Effector memory CD4-positive, alpha-beta T cell (primary cell): ENCODE data around the gene MSL3B.

Experiments
- DNase-seq, 3 donors: peaks; one replicate each; pipeline ENCODE4 v3.0.0-alpha.2; 2020
- H3K27ac ChIP-seq: 2 replicates; pipeline ENCODE4 v1.7.0; 2013; ENCODE audit warnings: mild to moderate bottlenecking, low read length, moderate library complexity; ENCODE audit not compliant: insufficient read depth, poor library complexity, severe bottlenecking
- H3K27me3 ChIP-seq: replicated peaks from 2 replicates; pipeline ENCODE4 v1.7.0; 2013; ENCODE audit warnings: mild to moderate bottlenecking, low read length; ENCODE audit not compliant: insufficient read depth, control insufficient read depth, poor library complexity, severe bottlenecking
- H3K36me3 ChIP-seq: 2 replicates; pipeline ENCODE4 v1.7.0; 2013; ENCODE audit warnings: mild to moderate bottlenecking, low read length, moderate library complexity; ENCODE audit not compliant: control insufficient read depth, insufficient read depth
- H3K4me1 ChIP-seq: 2 replicates; pipeline ENCODE4 v1.7.0; 2013; ENCODE audit warnings: low read length, mild to moderate bottlenecking; ENCODE audit not compliant: control insufficient read depth, insufficient read depth, poor library complexity, severe bottlenecking
- H3K4me3 ChIP-seq: 2 replicates; pipeline ENCODE4 v1.7.0; 2013; ENCODE audit warnings: low read length, low read depth, mild to moderate bottlenecking; ENCODE audit not compliant: insufficient read depth, poor library complexity, severe bottlenecking
- H3K9me3 ChIP-seq: 2 replicates; pipeline ENCODE4 v1.7.0; 2013; ENCODE audit warnings: mild to moderate bottlenecking, low read length, moderate library complexity; ENCODE audit not compliant: control insufficient read depth

MSL3B gene

GRCh38 chr2:233829193-233830110 is 38.7 kb downstream of the MSL3B start:
- no peak for DNase-seq

GRCh38 chr2:233828546-233829192 is 39.5 kb downstream of the MSL3B start:
- no peak overlapping the region for H3K27ac ChIP-seq
- H3K27me3 ChIP-seq: no peaks in the 10 kb centered on the region
- H3K36me3 ChIP-seq: no peaks in the 10 kb centered on the region
- no peak overlapping the region for H3K4me3 ChIP-seq
- H3K9me3 ChIP-seq: no peaks in the 10 kb centered on the region
- DNase-seq: no peak
- no peaks in the 10 kb centered on the region for H3K4me1 ChIP-seq

More at GRCh38 chr2:233829193-233830110, 38.7 kb downstream of the MSL3B start:
- no peaks in the 10 kb centered on the region for H3K36me3 ChIP-seq
- no peaks in the 10 kb centered on the region for H3K9me3 ChIP-seq
- H3K4me1 ChIP-seq: no peaks in the 10 kb centered on the region
- H3K27me3 ChIP-seq: no peaks in the 10 kb centered on the region
- H3K4me3 ChIP-seq: no peak overlapping the region
- no peak overlapping the region for H3K27ac ChIP-seq

GRCh38 chr2:233824373-233824772 is 43.8 kb downstream of the MSL3B start:
- Histone ChIP-seq H3K27ac (no peak overlapping the region), H3K27me3 (no peaks in the 10 kb centered on the region), H3K4me1 (no peaks in the 10 kb centered on the region), H3K36me3 (no peaks in the 10 kb centered on the region), H3K9me3 (no peaks in the 10 kb centered on the region), H3K4me3 (no peak overlapping the region)
- no peak for DNase-seq

GRCh38 chr2:233823731-233824121 is 44.5 kb downstream of the MSL3B start:
- no peak for DNase-seq
- Histone ChIP-seq H3K36me3 (no peaks in the 10 kb centered on the region), H3K9me3 (no peaks in the 10 kb centered on the region), H3K4me3 (no peak overlapping the region), H3K27me3 (no peaks in the 10 kb centered on the region), H3K4me1 (no peaks in the 10 kb centered on the region), H3K27ac (no peak overlapping the region)

GRCh38 chr2:233822781-233823730 is 45.1 kb downstream of the MSL3B start:
- Histone ChIP-seq H3K4me1 (no peaks in the 10 kb centered on the region), H3K27ac (no peak overlapping the region), H3K27me3 (no peaks in the 10 kb centered on the region), H3K9me3 (no peaks in the 10 kb centered on the region), H3K4me3 (no peak overlapping the region), H3K36me3 (no peaks in the 10 kb centered on the region)
- DNase-seq: no peak

- H3K27me3 ChIP-seq: no peaks in the 10 kb centered on the region
- H3K36me3 ChIP-seq: no peaks in the 10 kb centered on the region
- H3K4me1 ChIP-seq: no peaks in the 10 kb centered on the region
- no peaks in the 10 kb centered on the region for H3K9me3 ChIP-seq
- DNase-seq: no peak
- H3K4me3 ChIP-seq: no peak overlapping the region
- no peak overlapping the region for H3K27ac ChIP-seq
Measured at GRCh38 chr2:233822101-233822771, 46.0 kb downstream of the MSL3B start.

- no peak overlapping the region for H3K4me3 ChIP-seq
Measured at GRCh38 chr2:233821709-233822100, 46.5 kb downstream of the MSL3B start.

GRCh38 chr2:233821196-233821595 is 47.0 kb downstream of the MSL3B start:
- no peak overlapping the region for H3K4me3 ChIP-seq
- H3K27ac ChIP-seq: no peak overlapping the region
- no peaks in the 10 kb centered on the region for H3K9me3 ChIP-seq
- no peaks in the 10 kb centered on the region for H3K4me1 ChIP-seq
- no peaks in the 10 kb centered on the region for H3K27me3 ChIP-seq
- DNase-seq: no peak
- no peaks in the 10 kb centered on the region for H3K36me3 ChIP-seq

More at GRCh38 chr2:233821709-233822100, 46.5 kb downstream of the MSL3B start:
- Histone ChIP-seq H3K36me3 (no peaks in the 10 kb centered on the region), H3K4me1 (no peaks in the 10 kb centered on the region), H3K9me3 (no peaks in the 10 kb centered on the region), H3K27me3 (no peaks in the 10 kb centered on the region), H3K27ac (no peak overlapping the region)
- no peak for DNase-seq

- Histone ChIP-seq H3K4me1 (no peaks in the 10 kb centered on the region), H3K27me3 (no peaks in the 10 kb centered on the region)
- no peak for DNase-seq
Measured at GRCh38 chr2:233820774-233821105, 47.4 kb downstream of the MSL3B start.

More at GRCh38 chr2:233820774-233821105, 47.4 kb downstream of the MSL3B start:
- H3K9me3 ChIP-seq: no peaks in the 10 kb centered on the region
- no peak overlapping the region for H3K4me3 ChIP-seq
- no peak overlapping the region for H3K27ac ChIP-seq
- no peaks in the 10 kb centered on the region for H3K36me3 ChIP-seq
